HL-60/S4 (cell line): ENCODE measurements around the gene POU2F3.
"Not testable (repeated sequence)": the region's sequence is repeated elsewhere in the genome, so short reads cannot be mapped to it uniquely, and the experiment has no call there.

Experiments used
- in situ Hi-C: fragments of 300-500 bp; cut with MboI; formaldehyde crosslinking; loops from 2 replicates; pipeline ENCODE4 v1.14.3; 2022; ENCODE audit warnings: low sequenced_read_pairs

The POU2F3 gene

DNA sequence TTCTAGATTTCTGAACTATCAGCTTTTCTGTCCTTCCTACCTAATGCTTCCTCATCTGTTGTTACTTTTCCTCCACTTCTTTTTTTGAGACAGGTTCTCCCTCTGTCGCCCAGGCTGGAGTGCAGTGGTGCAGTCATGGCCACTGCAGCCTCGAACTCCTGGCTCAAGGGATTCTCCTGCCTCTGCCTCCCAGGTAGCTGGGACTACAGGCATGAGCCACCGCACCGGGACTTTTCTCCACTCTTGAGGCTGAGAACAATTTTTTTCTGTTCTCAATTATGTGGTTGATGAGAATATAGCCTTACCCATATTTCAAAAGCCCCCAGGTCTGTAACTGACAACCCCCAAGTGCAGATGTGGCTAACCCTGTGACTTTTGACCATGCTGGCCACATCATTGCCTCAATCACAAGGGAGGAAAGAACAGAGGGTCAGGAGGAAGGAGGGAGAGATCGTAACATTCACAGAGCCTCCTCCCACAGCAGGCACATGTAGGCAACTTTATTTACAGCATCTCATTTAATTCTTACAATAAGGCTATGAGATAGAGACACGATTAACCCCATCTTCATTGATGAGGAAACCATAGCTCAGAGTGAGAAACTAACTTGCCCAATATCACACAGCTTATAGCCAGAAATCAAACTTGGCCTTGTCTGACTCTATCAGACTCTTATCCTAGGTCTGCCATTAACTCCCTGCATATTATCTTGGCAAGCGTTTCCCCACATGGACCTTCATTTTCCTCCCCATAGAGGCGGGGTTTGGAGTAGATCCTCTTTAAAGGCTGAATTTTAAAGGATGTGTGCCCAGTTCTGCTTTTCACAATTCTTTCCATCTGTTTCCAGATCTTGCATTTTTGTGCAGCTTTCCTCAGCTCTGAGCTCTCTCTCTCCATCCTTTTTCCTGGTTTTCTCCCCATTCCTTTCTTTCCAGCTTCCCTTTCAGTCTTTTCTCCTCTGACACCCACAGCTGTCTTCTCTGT is 9.6 kb downstream of the POU2F3 start:
- in situ Hi-C loops: no loop called here

- in situ Hi-C loops: not testable (repeated sequence)
Observed at GRCh38 chr11:120253377-120253776, 13.4 kb downstream of the POU2F3 start.

DNA sequence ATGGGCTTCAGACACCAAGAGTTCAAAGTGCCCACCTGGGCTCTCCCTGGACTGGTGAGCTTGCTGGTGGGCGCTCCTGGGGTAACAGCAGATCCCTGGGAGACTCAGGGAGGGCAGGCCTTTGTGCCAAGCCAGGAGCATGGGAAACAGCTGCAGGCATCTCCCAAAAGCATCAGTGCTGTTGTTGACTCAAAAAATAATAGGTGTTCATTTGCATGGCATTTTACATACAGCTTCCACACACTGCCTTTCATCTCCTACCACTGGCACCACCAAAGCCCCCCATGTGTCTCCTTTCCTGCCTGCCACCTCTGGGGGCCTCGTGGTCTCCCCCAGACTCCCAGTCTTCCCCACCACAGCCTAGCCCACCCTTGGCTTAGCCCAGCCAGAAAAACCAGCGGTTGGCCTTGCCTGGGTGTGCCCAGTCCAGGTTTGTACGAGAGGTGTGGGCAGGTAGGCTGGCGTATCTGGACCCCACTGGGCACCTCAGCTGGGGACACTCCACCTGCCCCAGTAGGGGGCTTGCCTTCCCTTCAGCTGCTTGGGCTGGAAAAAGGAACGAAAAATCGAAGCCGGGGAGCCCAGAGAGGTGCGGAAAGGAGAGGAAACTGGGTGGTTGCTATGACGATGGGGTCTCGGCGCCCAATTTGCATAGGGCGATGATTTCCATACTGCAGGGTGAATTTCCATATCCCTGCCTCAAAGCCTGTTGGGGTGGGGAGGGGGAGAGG is 15.0 kb downstream of the POU2F3 start:
- in situ Hi-C loops: no loop called here

- in situ Hi-C loops: no loop called here
Observed at GRCh38 chr11:120255519-120255866, 15.6 kb downstream of the POU2F3 start.

DNA sequence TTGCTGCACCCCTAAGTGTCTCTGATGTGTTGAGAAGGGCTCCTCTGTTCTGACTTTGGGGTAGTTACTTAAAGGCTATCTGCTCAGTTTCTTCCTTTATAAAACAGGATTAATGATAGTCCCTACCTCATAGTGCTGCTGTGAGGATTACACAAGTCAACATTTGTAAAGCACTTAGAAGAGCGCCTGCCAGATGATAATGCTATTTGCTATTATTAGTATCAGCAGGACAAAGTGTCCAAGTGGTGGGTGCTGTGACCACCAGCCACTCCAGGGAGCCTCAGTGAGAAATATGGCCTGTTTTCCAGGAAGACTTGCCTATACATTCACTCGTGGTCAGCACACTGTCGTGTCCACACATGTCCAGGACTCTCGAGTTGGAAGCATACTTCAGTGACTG is 16.2 kb downstream of the POU2F3 start:
- in situ Hi-C loops: no loop called here

- in situ Hi-C loops: no loop called here
Observed at GRCh38 chr11:120256779-120257178, 16.8 kb downstream of the POU2F3 start.

DNA sequence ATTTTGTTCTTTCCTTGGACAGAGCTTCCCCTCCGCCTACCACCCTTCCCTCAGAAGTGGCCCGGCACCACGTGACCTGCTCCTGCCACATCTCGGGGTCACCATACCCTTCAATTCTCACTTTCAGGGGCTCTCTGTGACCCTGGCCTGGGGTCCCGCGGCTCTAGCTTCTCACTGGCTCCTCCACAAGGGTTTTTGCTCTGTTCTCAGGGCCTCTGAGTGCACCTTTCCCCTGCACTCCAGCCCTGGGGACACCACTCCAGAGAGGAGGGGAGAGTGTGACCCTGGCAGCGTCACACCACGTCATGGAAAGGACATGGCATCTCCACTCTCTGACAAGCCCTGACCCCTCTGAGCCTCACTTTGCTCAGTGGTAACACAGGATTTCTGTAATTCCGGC is 17.4 kb downstream of the POU2F3 start:
- in situ Hi-C loops: no loop called here

GRCh38 chr11:120258661-120259060 is 18.7 kb downstream of the POU2F3 start:
- in situ Hi-C loops: no loop called here

GRCh38 chr11:120259241-120259640 is 19.3 kb downstream of the POU2F3 start:
- in situ Hi-C loops: no loop called here

DNA sequence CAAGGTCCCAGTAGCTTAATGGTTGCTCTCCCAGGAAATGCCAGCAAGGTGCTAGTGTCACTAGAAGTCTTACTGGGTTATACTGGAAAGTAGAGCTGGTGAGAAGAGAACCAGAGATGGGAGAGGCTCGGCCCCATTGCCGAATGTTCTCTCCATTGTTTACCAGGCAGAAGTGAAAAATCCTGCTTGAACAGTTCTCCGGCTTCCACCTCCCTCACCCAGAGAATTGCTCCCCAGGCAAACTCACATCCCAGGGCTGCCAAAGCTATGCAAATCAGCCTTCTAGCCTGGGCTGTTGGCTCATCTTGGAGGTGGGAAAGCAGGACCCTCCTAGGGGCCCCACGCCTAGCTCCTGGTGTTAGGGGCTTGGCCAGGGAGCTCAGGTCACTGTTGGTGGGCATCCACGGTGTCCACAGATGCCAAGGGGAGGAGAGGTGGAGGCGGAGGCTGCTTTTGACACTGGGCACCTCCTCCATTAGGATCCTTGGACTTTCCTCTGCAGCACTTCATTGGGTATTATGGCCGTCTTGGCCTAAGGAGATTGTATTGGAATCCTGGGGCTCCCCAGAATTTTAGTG is 20.1 kb downstream of the POU2F3 start:
- in situ Hi-C loops: no loop called here

- in situ Hi-C loops: no loop called here
Observed at GRCh38 chr11:120260616-120261015, 20.7 kb downstream of the POU2F3 start.

DNA sequence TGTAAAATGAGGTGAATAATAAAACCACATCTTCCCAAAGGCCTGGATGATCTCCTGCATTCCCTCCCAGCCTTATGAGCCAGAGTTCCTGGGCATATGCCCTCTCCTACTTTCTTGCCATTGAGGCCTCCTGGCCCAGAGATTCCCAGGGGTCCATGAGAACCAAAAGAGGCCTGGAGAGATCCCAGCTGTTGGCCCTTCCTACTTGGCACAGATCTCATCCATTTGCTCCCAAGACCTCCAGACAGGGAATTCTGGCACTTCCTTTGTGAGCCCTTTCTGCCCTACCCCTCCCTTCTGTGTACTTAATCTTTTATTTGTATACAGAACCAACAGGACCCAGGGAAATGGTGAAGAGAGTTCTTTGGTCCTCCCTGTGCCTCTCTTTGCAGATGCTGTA is 21.4 kb downstream of the POU2F3 start:
- in situ Hi-C loops: no loop called here

DNA sequence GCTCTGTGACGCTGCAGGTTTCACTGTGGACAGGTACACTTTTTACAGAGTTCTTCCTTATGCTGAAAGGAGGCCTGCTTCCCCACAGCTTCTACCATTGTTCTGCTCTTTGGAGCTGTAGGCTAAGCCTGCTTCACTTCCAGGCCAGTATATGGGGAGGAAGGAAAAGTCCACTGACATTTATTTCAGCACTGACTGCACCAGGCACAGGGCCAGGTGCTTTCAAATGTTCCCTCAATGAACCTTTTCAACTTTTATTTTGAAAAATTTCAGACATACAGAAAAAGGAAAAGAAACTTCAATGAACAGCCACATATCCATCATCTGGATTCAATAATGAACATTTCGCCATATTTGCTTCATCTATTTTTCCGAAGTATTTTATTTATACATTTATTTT is 22.0 kb downstream of the POU2F3 start:
- in situ Hi-C loops: no loop called here

- in situ Hi-C loops: no loop called here
Observed at GRCh38 chr11:120267319-120267718, 27.4 kb downstream of the POU2F3 start.

DNA sequence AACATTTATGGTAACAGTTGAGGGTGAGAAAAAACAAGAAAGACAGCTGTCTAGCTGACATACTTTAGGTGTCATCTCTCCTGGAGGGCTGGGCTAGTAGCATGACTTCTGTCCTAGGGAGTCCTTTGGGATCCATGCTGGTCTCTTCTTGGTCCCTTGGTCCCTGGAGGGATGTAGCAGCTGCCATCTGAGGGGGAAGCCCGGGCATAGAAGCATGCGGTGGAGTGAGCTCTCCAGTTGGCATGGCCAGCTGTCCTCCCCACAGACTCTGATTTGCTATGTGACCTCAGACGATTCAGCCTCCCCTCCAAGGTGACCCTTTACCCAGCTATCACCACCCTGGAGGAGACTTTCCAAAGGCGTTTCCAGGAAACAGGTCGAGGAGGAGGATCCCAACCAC is 28.7 kb downstream of the POU2F3 start:
- in situ Hi-C loops: no loop called here

DNA sequence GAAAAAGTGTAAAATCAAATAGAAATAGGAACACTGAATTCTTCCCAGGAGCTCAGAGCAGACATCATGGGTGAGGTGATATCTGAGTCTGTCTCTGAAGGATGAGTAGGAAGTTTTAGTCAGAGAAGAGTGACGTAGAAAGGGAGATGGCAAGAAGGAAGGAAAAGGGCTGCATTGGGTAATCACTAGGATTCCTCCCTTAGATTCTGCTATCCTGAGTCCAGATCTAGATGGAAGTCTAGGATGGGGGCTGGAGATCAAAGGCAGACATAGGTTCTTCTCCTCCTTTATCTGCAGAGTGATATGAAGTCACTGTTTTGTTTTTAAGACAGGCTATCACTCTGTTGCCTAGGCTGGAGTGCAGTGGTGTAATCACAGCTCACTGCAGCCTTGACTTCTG is 30.4 kb downstream of the POU2F3 start:
- in situ Hi-C loops: no loop called here

- in situ Hi-C loops: no loop called here
Observed at GRCh38 chr11:120271672-120272071, 31.7 kb downstream of the POU2F3 start.

DNA sequence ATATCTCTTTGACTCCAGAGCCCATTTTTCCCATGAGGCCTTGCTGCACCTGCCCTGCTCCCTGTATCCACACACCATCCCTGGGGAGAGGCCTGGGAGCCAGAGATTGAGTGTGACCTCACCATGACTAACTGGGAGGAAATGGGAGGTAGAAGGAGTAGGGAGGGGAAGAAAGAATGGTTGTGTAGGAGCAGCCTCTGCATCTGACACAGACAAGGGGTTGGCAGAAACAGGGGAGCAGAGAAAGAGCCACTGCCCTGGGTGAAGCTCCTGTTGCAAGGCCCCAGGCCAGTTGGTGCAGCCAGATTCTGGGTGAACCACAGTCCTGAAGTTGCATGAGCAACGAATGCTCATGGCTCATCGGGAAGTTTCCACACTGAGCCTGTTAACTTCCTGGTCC is 32.4 kb downstream of the POU2F3 start:
- in situ Hi-C loops: no loop called here

DNA sequence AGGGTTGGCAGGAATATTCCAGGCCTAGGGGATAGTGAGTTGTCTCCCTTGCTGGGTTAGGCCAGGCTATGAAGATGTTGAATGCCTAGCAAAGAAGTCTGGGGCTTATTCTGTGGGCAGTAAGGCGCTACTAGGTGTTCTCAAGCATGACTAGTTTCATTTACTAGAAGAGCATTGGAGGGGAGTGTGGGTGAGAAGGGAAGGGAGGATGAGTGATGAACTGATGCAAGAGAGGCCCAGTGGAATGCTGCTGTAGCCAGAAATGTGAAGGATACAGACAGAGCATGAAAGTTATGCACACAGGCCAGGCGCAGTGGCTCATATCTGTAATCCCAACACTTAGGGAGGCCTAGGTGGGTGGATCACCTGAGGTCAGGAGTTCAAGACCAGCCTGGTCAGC is 33.5 kb downstream of the POU2F3 start:
- in situ Hi-C loops: no loop called here

- in situ Hi-C loops: not testable (repeated sequence)
Observed at GRCh38 chr11:120273956-120274355, 34.0 kb downstream of the POU2F3 start.

GRCh38 chr11:120279502-120279901 is 39.6 kb downstream of the POU2F3 start:
- in situ Hi-C loops: no loop called here

- in situ Hi-C loops: no loop called here
Observed at GRCh38 chr11:120280600-120281051, 40.7 kb downstream of the POU2F3 start.
